ENCODE results near the gene CCNA2. TPM values are rescaled to one million over a fixed set of nuclear protein-coding genes. Genes with fewer than 3 reads are reported as not detected.

The CCNA2 gene
- total RNA-seq, 2 experiments from 2014 or later: 149 to 162 TPM

DNA sequence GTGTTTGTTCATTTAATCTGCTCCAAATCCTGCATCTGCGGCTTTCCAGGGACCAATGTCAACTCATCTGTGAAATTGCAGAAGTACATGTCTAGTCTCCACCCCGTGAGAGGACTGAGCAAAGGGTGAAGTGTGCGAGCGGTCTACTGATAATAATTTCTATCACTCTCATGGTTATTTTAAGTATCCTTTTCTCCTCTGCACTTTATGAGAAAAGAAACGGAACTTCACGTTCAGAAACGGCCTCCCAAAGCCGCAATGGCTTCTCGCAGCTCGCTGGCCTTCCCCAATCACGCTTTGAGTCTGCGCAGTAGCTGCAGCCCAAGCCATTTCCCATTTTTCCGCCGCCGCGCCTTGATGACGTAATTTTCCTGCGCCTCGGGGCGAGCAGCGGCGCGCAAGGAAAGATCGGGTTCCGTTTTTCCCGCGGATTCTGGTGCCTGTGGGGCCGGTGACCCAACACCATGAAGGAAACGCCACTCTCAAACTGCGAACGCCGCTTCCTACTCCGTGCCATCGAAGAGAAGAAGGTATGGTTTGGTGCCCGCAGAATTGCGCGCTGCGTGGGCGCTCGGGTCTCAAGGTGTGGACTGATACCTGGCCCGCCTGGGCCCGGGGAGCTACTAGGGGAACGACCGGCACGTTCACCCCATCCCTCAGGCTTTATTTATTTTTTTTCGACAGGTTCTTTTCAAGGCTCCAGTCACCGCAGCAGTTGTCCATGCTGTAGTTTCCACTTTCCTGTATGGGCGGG lies 22.5 kb downstream of the CCNA2 start, which contains the start of gene EXOSC9:
EXOSC9 (plus strand) TSS at position 363 of the 754 bp plus-strand sequence; CDS start at position 465, 102 bp downstream.
- Histone ChIP-seq H3K36me3 (ENCODE audit: insufficient read depth, low read length) (peaks cover 36% of the 10 kb centered on the region), H3K4me2 (ENCODE audit: low read length) (peak within 1 kb of the TSS; percentile 97), H2AFZ (ENCODE audit: low read length) (peak within 1 kb of the TSS; percentile 96), H3K4me3 (ENCODE audit: low read depth, low read length, poor library complexity, severe bottlenecking) (peak within 1 kb of the TSS; percentile 95), H3K9me2 (ENCODE audit: insufficient read depth, low read length) (no peaks in the 10 kb centered on the region), H3K4me1 (ENCODE audit: insufficient read depth, low read length, poor library complexity, severe bottlenecking) (peaks cover 37% of the 10 kb centered on the region), H3K79me2 (ENCODE audit: insufficient read depth, low read depth, low read length) (peaks cover 43% of the 10 kb centered on the region), H3K9me3 (ENCODE audit: low read length) (no peaks in the 10 kb centered on the region), H4K20me1 (ENCODE audit: insufficient read depth, low read length) (no peaks in the 10 kb centered on the region), H3K27ac (ENCODE audit: low read depth, low read length, poor library complexity, severe bottlenecking) (peak within 1 kb of the TSS; percentile 87)
- ChIA-PET POLR2A (interaction anchor here (0.5 to 3.8 kb wide), 7 partner anchors 10 to 31 kb away, joined by 3 to 22 read pairs (median 6); partner anchors contain the start of gene CCNA2), CTCF (ENCODE audit: unreplicated experiment) (no interaction called here)
- TF ChIP-seq CTCF (conservative IDR thresholded peaks at IDR 0.05; ENCODE audit: low read length): no peak
- no peak for TF ChIP-seq EZH2phosphoT487 (IDR thresholded peaks at IDR 0.05; ENCODE audit: borderline replicate concordance, low read depth, low read length)
- BruUV-seq (replicated peaks): no TSS peak
- intact Hi-C loops (cut with micrococcal nuclease; ENCODE audit: unreplicated experiment): loop anchor here (1.0 kb wide), 1 partner anchor 22 kb away; the partner anchor contains the start of gene CCNA2
- peak; percentile 93 for DNase-seq (ENCODE audit: low spot score)

GRCh38 chr4:121800638-121800960 lies 23.1 kb downstream of the CCNA2 start:
- Histone ChIP-seq H3K4me2 (ENCODE audit: low read length) (peak overlapping the region; percentile 97), H2AFZ (ENCODE audit: low read length) (peak overlapping the region; percentile 96), H3K9me3 (ENCODE audit: low read length) (no peaks in the 10 kb centered on the region), H4K20me1 (ENCODE audit: insufficient read depth, low read length) (no peaks in the 10 kb centered on the region), H3K27ac (ENCODE audit: low read depth, low read length, poor library complexity, severe bottlenecking) (peak overlapping the region; percentile 87), H3K79me2 (ENCODE audit: insufficient read depth, low read depth, low read length) (peaks cover 43% of the 10 kb centered on the region), H3K4me1 (ENCODE audit: insufficient read depth, low read length, poor library complexity, severe bottlenecking) (peaks cover 42% of the 10 kb centered on the region), H3K4me3 (ENCODE audit: low read depth, low read length, poor library complexity, severe bottlenecking) (peak overlapping the region; percentile 95), H3K36me3 (ENCODE audit: insufficient read depth, low read length) (peaks cover 30% of the 10 kb centered on the region), H3K9me2 (ENCODE audit: insufficient read depth, low read length) (no peaks in the 10 kb centered on the region)
- TF ChIP-seq CTCF (conservative IDR thresholded peaks at IDR 0.05; ENCODE audit: low read length) (no peak), EZH2phosphoT487 (IDR thresholded peaks at IDR 0.05; ENCODE audit: borderline replicate concordance, low read depth, low read length) (no peak)
- DNase-seq (ENCODE audit: low spot score): no peak
- ChIA-PET CTCF (ENCODE audit: unreplicated experiment) (no interaction called here), POLR2A (interaction anchor here (1.3 to 3.8 kb wide), 4 partner anchors 10 to 26 kb away, joined by 4 to 22 read pairs (median 6); partner anchors contain the start of gene CCNA2)
- BruUV-seq (replicated peaks): TSS peak; percentile 100
- intact Hi-C loops (cut with micrococcal nuclease; ENCODE audit: unreplicated experiment): no loop called here

All from OCI-LY7 (cell line).